ENCODE results near the gene EXOSC7.

The EXOSC7 gene

DNA sequence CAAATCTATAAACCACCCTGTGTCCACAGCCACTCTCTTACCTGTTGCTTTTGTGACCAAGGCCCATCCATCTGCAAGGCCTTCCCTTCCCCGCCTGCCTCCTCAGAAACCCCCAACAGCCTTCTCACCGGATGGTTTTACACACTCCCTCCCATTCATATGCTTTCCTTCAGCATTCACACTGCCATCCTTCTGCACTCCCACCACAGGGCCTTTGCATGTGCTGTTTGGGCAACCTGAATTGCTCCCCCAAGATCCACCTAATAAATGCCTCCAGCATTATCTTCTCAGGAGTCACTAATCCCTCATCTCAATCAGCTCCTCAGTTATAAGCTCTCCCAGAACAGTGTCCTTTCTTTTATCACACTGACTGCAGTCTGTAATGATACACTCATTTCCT is 56.1 kb downstream of the EXOSC7 start:
- no peak overlapping the region for H3K4me3 ChIP-seq (ENCODE audit: insufficient read length, low read depth)
- H3K27me3 ChIP-seq (ENCODE audit: insufficient read depth, insufficient read length) = peaks cover 34% of the 10 kb centered on the region
- no peak overlapping the region for H3K9ac ChIP-seq (ENCODE audit: insufficient read length, low read depth)
- no peaks in the 10 kb centered on the region for H3K36me3 ChIP-seq (ENCODE audit: insufficient read depth, insufficient read length, low read length)
- peaks cover 12% of the 10 kb centered on the region for H3K4me1 ChIP-seq (ENCODE audit: insufficient read depth, insufficient read length)
- H3K9me3 ChIP-seq (ENCODE audit: insufficient read depth, low read length) = no peaks in the 10 kb centered on the region
- TF ChIP-seq ZNF274 (IDR thresholded peaks at IDR 0.05; ENCODE audit: low read depth, low read length) = no peak
- no peak for TF ChIP-seq SUZ12 (IDR thresholded peaks at IDR 0.05; ENCODE audit: extremely low read depth, insufficient read depth, insufficient read length)
- TF ChIP-seq YY1 (IDR thresholded peaks at IDR 0.05; ENCODE audit: insufficient read depth, insufficient read length) = no peak
- DNase-seq (ENCODE audit: low read depth, low spot score) = no peak

- no peak for DNase-seq (ENCODE audit: low read depth, low spot score)
- H3K27me3 ChIP-seq (ENCODE audit: insufficient read depth, insufficient read length) = peaks cover 34% of the 10 kb centered on the region
- H3K4me1 ChIP-seq (ENCODE audit: insufficient read depth, insufficient read length) = peaks cover 12% of the 10 kb centered on the region
- H3K36me3 ChIP-seq (ENCODE audit: insufficient read depth, insufficient read length, low read length) = no peaks in the 10 kb centered on the region
- no peak overlapping the region for H3K4me3 ChIP-seq (ENCODE audit: insufficient read length, low read depth)
- H3K9me3 ChIP-seq (ENCODE audit: insufficient read depth, low read length) = no peaks in the 10 kb centered on the region
- H3K9ac ChIP-seq (ENCODE audit: insufficient read length, low read depth) = no peak overlapping the region
- TF ChIP-seq ZNF274 (IDR thresholded peaks at IDR 0.05; ENCODE audit: low read depth, low read length) = no peak
- no peak for TF ChIP-seq SUZ12 (IDR thresholded peaks at IDR 0.05; ENCODE audit: extremely low read depth, insufficient read depth, insufficient read length)
- TF ChIP-seq YY1 (IDR thresholded peaks at IDR 0.05; ENCODE audit: insufficient read depth, insufficient read length) = no peak
Observed at GRCh38 chr3:45033791-45034190, 57.7 kb downstream of the EXOSC7 start.

- no peak overlapping the region for H3K4me3 ChIP-seq (ENCODE audit: insufficient read length, low read depth)
- no peak for DNase-seq (ENCODE audit: low read depth, low spot score)
- no peaks in the 10 kb centered on the region for H3K36me3 ChIP-seq (ENCODE audit: insufficient read depth, insufficient read length, low read length)
- H3K9me3 ChIP-seq (ENCODE audit: insufficient read depth, low read length) = no peaks in the 10 kb centered on the region
- H3K4me1 ChIP-seq (ENCODE audit: insufficient read depth, insufficient read length) = peaks cover 12% of the 10 kb centered on the region
- TF ChIP-seq YY1 (IDR thresholded peaks at IDR 0.05; ENCODE audit: insufficient read depth, insufficient read length) = no peak
- no peak for TF ChIP-seq ZNF274 (IDR thresholded peaks at IDR 0.05; ENCODE audit: low read depth, low read length)
- no peak for TF ChIP-seq SUZ12 (IDR thresholded peaks at IDR 0.05; ENCODE audit: extremely low read depth, insufficient read depth, insufficient read length)
- peaks cover 34% of the 10 kb centered on the region for H3K27me3 ChIP-seq (ENCODE audit: insufficient read depth, insufficient read length)
- no peak overlapping the region for H3K9ac ChIP-seq (ENCODE audit: insufficient read length, low read depth)
Observed at GRCh38 chr3:45034612-45035252, 58.7 kb downstream of the EXOSC7 start.

DNA sequence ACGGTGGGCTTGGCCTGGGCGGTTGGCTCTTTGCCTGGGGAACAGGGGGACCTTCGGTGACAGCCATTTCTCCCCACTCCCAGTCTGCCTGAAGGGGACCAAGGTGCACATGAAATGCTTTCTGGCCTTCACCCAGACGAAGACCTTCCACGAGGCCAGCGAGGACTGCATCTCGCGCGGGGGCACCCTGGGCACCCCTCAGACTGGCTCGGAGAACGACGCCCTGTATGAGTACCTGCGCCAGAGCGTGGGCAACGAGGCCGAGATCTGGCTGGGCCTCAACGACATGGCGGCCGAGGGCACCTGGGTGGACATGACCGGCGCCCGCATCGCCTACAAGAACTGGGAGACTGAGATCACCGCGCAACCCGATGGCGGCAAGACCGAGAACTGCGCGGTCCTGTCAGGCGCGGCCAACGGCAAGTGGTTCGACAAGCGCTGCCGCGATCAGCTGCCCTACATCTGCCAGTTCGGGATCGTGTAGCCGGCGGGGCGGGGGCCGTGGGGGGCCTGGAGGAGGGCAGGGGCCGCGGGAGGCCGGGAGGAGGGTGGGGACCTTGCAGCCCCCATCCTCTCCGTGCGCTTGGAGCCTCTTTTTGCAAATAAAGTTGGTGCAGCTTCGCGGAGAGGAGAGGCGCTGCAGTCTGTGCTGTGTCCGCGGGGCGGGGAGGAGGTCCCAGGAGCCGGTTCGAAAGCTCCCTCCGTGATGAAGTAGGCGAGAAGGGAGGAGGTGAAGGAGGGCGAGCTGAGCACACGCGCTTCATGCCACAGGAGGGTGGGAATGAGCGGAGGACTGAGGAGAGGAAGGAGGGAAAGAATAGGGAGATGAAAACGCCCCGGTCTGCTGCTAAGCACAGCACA is 59.6 kb downstream of the EXOSC7 start:
- H3K4me1 ChIP-seq (ENCODE audit: insufficient read depth, insufficient read length) = peaks cover 6% of the 10 kb centered on the region
- peak overlapping the region; percentile 13 for H3K9ac ChIP-seq (ENCODE audit: insufficient read length, low read depth)
- H3K9me3 ChIP-seq (ENCODE audit: insufficient read depth, low read length) = no peaks in the 10 kb centered on the region
- H3K27me3 ChIP-seq (ENCODE audit: insufficient read depth, insufficient read length) = peaks cover 34% of the 10 kb centered on the region
- no peak for DNase-seq (ENCODE audit: low read depth, low spot score)
- TF ChIP-seq YY1 (IDR thresholded peaks at IDR 0.05; ENCODE audit: insufficient read depth, insufficient read length) = no peak
- no peak for TF ChIP-seq SUZ12 (IDR thresholded peaks at IDR 0.05; ENCODE audit: extremely low read depth, insufficient read depth, insufficient read length)
- TF ChIP-seq ZNF274 (IDR thresholded peaks at IDR 0.05; ENCODE audit: low read depth, low read length) = no peak
- no peak overlapping the region for H3K4me3 ChIP-seq (ENCODE audit: insufficient read length, low read depth)
- H3K36me3 ChIP-seq (ENCODE audit: insufficient read depth, insufficient read length, low read length) = no peaks in the 10 kb centered on the region

- Histone ChIP-seq H3K9me3 (ENCODE audit: insufficient read depth, low read length) (no peaks in the 10 kb centered on the region), H3K27me3 (ENCODE audit: insufficient read depth, insufficient read length) (peaks cover 34% of the 10 kb centered on the region), H3K4me1 (ENCODE audit: insufficient read depth, insufficient read length) (peaks cover 6% of the 10 kb centered on the region), H3K4me3 (ENCODE audit: insufficient read length, low read depth) (no peak overlapping the region), H3K36me3 (ENCODE audit: insufficient read depth, insufficient read length, low read length) (no peaks in the 10 kb centered on the region), H3K9ac (ENCODE audit: insufficient read length, low read depth) (no peak overlapping the region)
- DNase-seq (ENCODE audit: low read depth, low spot score) = peak; percentile 94
- no peak for TF ChIP-seq YY1 (IDR thresholded peaks at IDR 0.05; ENCODE audit: insufficient read depth, insufficient read length)
- TF ChIP-seq ZNF274 (IDR thresholded peaks at IDR 0.05; ENCODE audit: low read depth, low read length) = no peak
- no peak for TF ChIP-seq SUZ12 (IDR thresholded peaks at IDR 0.05; ENCODE audit: extremely low read depth, insufficient read depth, insufficient read length)
Observed at GRCh38 chr3:45037720-45038455, 61.8 kb downstream of the EXOSC7 start.

DNA sequence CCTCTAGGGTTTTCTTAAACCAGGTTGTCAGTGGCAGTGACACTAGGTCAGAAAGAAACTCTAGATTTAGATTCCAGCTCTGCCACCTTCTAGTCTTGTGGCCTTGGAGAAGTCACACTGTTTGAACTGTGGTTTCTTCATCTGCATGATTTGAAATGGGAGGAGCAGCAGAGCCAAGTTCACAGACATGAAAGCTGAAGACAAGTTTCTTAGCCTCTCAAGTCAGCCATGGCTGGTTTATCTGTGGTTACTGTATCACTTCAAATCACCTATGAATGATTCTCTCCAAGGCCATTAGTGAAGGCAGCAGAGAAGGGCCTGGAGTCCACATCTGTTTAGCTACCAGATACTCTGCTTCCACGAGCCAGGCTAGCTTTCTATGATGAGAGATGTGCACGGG is 65.6 kb downstream of the EXOSC7 start:
- Histone ChIP-seq H3K27me3 (ENCODE audit: insufficient read depth, insufficient read length) (peaks cover 5% of the 10 kb centered on the region), H3K4me3 (ENCODE audit: insufficient read length, low read depth) (no peak overlapping the region), H3K9ac (ENCODE audit: insufficient read length, low read depth) (no peak overlapping the region), H3K36me3 (ENCODE audit: insufficient read depth, insufficient read length, low read length) (no peaks in the 10 kb centered on the region), H3K4me1 (ENCODE audit: insufficient read depth, insufficient read length) (peaks cover 2% of the 10 kb centered on the region), H3K9me3 (ENCODE audit: insufficient read depth, low read length) (no peaks in the 10 kb centered on the region)
- TF ChIP-seq SUZ12 (IDR thresholded peaks at IDR 0.05; ENCODE audit: extremely low read depth, insufficient read depth, insufficient read length) = no peak
- no peak for DNase-seq (ENCODE audit: low read depth, low spot score)

DNA sequence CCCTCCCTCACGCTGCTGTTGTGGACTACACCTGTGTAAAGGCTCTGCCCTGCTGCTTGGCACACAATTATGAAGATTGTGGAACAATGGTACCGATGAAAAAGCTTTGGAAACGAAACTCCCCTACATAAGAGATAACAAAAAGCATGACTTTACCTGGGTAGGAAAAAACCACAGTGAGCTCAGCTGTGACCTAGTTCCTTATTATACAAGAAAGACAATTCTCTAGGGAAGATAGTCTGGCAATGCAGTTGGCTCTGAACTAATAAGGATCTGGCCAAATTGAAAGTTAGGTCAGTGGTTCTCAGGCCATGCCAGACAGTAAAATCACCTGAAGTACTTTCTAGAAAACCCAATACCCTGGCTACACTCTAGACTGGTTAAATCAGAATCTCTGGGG is 66.1 kb downstream of the EXOSC7 start:
- H3K9me3 ChIP-seq (ENCODE audit: insufficient read depth, low read length) = no peaks in the 10 kb centered on the region
- H3K27me3 ChIP-seq (ENCODE audit: insufficient read depth, insufficient read length) = peaks cover under 1% of the 10 kb centered on the region
- H3K9ac ChIP-seq (ENCODE audit: insufficient read length, low read depth) = no peak overlapping the region
- TF ChIP-seq YY1 (IDR thresholded peaks at IDR 0.05; ENCODE audit: insufficient read depth, insufficient read length) (no peak), ZNF274 (IDR thresholded peaks at IDR 0.05; ENCODE audit: low read depth, low read length) (no peak), SUZ12 (IDR thresholded peaks at IDR 0.05; ENCODE audit: extremely low read depth, insufficient read depth, insufficient read length) (no peak)
- no peak overlapping the region for H3K4me3 ChIP-seq (ENCODE audit: insufficient read length, low read depth)
- peaks cover 2% of the 10 kb centered on the region for H3K4me1 ChIP-seq (ENCODE audit: insufficient read depth, insufficient read length)
- no peaks in the 10 kb centered on the region for H3K36me3 ChIP-seq (ENCODE audit: insufficient read depth, insufficient read length, low read length)
- DNase-seq (ENCODE audit: low read depth, low spot score) = no peak
